ENCODE results near the gene HPSE.
"Not testable (repeated sequence)": the region's sequence is repeated elsewhere in the genome, so short reads cannot be mapped to it uniquely, and the experiment has no call there.

Gene HPSE

DNA sequence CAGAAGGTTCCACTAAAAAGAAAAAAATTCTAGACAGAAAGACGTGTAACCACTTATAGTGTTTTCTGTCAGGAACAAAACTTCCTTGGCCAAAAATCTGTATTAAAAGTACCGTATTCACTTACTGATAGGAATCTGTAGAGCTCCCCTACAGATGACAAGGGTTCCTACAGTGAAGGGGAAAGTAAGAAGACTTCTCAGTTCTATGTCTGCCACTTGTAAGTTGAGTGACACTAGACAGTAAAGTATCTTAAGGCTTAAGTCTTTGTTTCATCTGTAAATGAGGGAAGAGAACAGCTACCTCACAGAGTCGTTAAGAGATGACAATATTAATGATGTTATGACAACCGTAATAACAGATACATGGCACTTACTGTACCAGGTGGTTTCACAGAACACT is 53.3 kb downstream of the HPSE start:
- H3K9me3 Mint-ChIP-seq, result no peaks in the 10 kb centered on the region
- H3K27ac Mint-ChIP-seq, result no peak overlapping the region
- H3K27me3 Mint-ChIP-seq, result no peaks in the 10 kb centered on the region
- peaks cover 31% of the 10 kb centered on the region for H3K36me3 Mint-ChIP-seq (ENCODE audit: low read depth)
- peaks cover 56% of the 10 kb centered on the region for H3K4me1 Mint-ChIP-seq (ENCODE audit: low read depth)
- H3K4me3 Mint-ChIP-seq, result peak overlapping the region; percentile 6

DNA sequence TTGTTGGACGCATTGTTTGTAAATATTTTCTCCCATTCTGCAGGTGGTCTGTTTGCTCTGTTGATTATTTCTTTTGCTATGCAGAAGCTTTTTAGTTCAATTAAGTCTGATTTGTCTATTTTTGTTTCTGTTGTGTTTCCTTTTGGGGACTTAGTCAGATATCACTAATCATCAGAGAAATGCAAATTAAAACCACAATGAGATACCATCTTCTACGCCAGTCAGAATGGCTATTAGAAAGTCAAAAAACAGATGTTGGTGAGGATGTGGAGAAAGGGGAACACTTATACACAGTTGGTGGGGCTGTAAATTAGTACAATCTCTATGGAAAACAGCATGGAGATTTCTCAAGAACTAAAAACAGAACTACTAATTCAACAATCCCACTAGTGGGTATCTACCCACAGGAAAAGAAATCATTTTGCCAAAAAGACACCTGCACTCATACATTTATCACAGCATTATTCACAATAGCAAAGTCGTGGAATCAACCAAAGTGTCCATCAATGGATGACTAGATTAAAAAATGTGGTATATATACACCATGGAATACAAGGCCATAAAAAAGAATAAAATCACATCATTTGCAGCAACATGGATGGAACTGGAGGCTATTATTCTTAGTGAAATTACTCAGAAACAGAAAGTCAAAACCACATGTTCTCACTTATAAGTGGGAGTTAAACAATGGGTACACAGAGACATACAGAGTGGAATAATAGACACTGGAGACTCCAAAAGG is 58.2 kb downstream of the HPSE start:
- H3K9me3 Mint-ChIP-seq, result no peaks in the 10 kb centered on the region

DNA sequence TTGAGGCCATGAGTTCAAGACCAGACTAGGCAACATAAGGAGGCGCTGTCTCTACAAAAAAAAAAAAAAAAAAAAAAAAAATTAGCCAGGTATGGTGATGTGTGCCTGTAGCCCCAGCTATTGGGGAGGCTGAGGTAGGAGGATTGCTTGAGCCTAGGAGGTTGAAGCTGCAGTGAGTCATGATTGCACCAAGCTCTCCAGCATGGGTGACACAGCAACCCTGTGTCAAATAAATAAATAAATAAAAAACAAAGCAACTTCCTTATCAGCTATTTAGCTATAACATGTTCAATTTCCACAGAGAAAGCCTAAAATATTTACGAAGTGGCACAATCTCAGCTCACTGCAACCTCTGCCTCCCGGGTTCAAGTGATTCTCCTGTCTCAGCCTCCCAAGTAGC is 60.7 kb downstream of the HPSE start:
- Mint-ChIP-seq H3K4me1 (ENCODE audit: low read depth) (peaks cover 22% of the 10 kb centered on the region), H3K36me3 (ENCODE audit: low read depth) (peaks cover 69% of the 10 kb centered on the region)
- not testable (repeated sequence) for H3K27me3 Mint-ChIP-seq, H3K4me3 Mint-ChIP-seq, H3K27ac Mint-ChIP-seq, H3K9me3 Mint-ChIP-seq

More for the DNA sequence above, 58.2 kb downstream of the HPSE start:
- no peaks in the 10 kb centered on the region for H3K27me3 Mint-ChIP-seq
- peak overlapping the region; percentile 70 for H3K27ac Mint-ChIP-seq
- no peak overlapping the region for H3K4me3 Mint-ChIP-seq
- H3K36me3 Mint-ChIP-seq (ENCODE audit: low read depth), result peaks cover 55% of the 10 kb centered on the region
- H3K4me1 Mint-ChIP-seq (ENCODE audit: low read depth), result peaks cover 28% of the 10 kb centered on the region

DNA sequence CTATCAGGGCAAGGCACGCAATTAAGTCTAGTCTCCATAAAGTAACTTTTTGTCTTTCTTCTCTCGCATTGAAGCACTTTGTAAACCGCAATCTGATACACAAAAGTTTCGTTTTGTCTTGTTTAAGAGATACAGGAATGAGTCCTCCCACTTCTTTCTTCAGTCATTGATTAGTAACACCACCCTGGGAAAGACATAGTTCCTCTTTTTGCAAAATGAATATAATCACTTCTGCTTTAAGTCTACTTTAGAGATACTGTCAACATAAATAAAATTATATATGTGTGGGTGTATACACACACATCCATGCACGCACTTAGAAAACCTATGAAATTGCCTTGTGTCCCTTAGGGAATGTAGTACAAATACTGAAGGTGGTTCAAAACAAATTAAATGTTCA is 61.7 kb downstream of the HPSE start:
- Mint-ChIP-seq H3K9me3 (no peaks in the 10 kb centered on the region), H3K4me1 (ENCODE audit: low read depth) (peaks cover 30% of the 10 kb centered on the region), H3K27me3 (no peaks in the 10 kb centered on the region), H3K27ac (no peak overlapping the region), H3K36me3 (ENCODE audit: low read depth) (peaks cover 67% of the 10 kb centered on the region), H3K4me3 (no peak overlapping the region)

DNA sequence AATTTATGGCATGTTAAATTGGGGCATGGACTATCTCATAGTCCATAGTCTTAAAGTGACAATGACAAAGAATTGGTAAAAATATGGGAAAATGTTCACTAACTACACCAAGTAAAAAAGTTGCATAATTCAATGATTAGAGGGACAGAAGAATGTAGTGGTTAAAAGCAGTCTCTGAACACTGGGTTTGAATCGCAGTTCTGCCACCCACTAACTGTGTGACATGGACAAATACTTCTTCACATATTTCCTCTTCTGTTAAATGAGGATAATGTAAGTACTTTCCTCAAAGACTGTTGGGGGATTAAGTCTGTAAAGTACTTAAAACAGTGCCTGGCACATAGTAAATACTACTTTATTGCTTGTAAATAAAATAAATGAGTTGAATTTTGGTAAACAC is 65.4 kb downstream of the HPSE start:
- H3K4me3 Mint-ChIP-seq, result no peak overlapping the region
- H3K27me3 Mint-ChIP-seq, result no peaks in the 10 kb centered on the region
- peaks cover 25% of the 10 kb centered on the region for H3K4me1 Mint-ChIP-seq (ENCODE audit: low read depth)
- H3K27ac Mint-ChIP-seq, result no peak overlapping the region
- H3K36me3 Mint-ChIP-seq (ENCODE audit: low read depth), result peaks cover 66% of the 10 kb centered on the region
- no peaks in the 10 kb centered on the region for H3K9me3 Mint-ChIP-seq

DNA sequence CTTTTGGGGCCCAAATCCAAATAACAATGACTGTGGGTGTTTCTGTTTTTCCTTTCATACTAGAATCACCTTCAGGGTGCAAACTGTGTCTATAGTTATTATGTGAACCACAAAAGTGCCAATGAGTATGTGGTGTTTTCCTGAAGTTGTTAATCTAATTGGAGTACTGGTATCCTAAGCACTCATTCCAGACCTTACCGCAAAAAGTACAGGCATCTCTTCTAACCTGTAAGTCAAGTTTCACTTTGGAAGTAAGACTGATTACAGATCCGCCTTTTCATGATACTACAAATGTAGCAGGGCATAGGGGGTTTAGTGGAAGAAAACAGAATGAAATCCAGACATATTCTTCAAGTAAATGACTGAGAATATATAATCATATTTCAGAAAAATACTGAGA is 66.2 kb downstream of the HPSE start:
- Mint-ChIP-seq H3K9me3 (no peaks in the 10 kb centered on the region), H3K4me3 (no peak overlapping the region), H3K4me1 (ENCODE audit: low read depth) (peaks cover 23% of the 10 kb centered on the region), H3K27me3 (no peaks in the 10 kb centered on the region), H3K27ac (peak overlapping the region; percentile 37), H3K36me3 (ENCODE audit: low read depth) (peaks cover 65% of the 10 kb centered on the region)

DNA sequence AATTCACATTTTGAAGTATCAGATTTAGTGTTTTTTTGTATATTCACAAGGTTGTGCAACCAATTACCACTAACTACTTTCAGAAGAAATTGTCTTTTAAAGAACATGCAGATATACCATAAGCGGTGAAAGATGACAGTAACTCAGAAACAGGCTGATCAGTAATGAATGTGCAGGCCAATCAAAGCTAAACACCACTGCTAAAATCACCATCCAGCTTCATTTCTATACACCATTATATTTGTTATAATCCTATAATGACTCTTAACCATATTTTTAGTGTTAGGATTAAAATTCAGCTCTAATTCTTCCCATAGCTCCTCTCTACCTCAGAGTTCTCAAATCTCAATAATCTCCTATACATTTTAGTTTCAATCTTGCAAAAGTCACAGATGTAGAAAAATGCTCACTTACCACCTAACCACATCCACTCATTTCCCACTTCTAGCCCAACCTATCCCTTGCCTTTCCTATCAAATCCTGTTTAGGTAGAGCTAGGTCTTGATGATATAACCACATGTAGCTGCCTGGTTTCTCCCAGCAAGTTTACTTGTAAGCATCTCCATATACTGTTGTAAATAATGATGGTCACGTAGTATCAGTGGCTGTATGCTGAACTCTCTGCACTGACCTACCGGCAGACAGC is 66.7 kb downstream of the HPSE start:
- no peaks in the 10 kb centered on the region for H3K27me3 Mint-ChIP-seq
- H3K4me3 Mint-ChIP-seq, result no peak overlapping the region
- H3K9me3 Mint-ChIP-seq, result no peaks in the 10 kb centered on the region
- peaks cover 67% of the 10 kb centered on the region for H3K36me3 Mint-ChIP-seq (ENCODE audit: low read depth)
- peak overlapping the region; percentile 37 for H3K27ac Mint-ChIP-seq
- peaks cover 18% of the 10 kb centered on the region for H3K4me1 Mint-ChIP-seq (ENCODE audit: low read depth)

DNA sequence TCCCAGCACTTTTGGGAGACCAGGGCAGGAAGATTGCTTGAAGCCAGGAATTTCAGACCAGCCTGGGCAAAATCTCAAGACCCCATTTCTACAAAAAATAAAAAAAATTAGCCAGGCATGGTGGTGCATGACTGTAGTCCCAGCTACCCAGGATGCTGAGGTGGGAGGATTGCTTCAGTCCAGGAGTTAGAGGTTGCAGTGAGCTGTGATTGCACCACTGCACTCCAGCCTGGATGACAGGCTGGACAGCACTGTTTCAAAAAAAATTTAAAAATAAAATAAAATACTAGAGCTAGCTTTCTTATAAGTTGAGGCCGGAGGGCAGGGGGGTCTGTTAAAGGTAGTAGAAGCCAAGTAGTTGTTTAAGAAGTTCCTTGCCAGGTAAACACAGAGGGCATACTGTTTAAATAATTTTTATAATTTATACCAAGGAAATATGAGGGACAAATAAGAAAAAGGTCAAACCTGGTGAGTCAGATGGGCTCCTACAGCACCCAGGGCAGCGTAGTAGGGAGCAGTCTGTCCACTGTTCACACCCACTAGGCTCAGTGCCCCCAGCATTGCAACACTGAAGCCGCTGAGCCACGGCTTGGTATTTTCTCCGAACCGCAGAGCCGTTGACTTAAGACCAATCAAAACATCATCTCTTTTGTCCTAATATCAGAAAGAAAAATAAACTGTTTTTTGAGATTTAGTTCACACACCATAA is 67.4 kb downstream of the HPSE start:
- Mint-ChIP-seq H3K36me3 (ENCODE audit: low read depth) (peaks cover 64% of the 10 kb centered on the region), H3K9me3 (no peaks in the 10 kb centered on the region), H3K4me3 (no peak overlapping the region), H3K4me1 (ENCODE audit: low read depth) (peaks cover 18% of the 10 kb centered on the region), H3K27me3 (no peaks in the 10 kb centered on the region), H3K27ac (no peak overlapping the region)

DNA sequence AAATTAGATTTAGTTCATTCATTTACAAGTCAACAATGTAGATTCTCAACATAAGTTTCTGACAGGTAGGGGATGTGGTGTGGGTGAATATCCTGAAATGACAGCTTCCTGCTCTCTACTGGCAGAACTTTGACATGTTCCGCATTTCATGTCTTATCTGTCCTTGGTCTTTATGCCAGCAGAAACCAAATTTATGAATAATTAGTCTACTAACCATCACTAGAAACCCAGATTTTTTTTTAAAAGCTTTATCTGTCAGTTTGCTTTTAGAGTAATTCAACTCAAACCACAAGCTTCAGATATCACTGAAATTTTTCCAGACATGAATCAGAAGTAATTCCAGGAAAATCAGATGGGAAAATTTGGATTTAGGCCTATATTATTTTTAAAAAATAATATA is 68.0 kb downstream of the HPSE start:
- no peaks in the 10 kb centered on the region for H3K9me3 Mint-ChIP-seq
- H3K36me3 Mint-ChIP-seq (ENCODE audit: low read depth), result peaks cover 64% of the 10 kb centered on the region
- H3K4me3 Mint-ChIP-seq, result no peak overlapping the region
- no peak overlapping the region for H3K27ac Mint-ChIP-seq
- H3K4me1 Mint-ChIP-seq (ENCODE audit: low read depth), result peaks cover 18% of the 10 kb centered on the region
- no peaks in the 10 kb centered on the region for H3K27me3 Mint-ChIP-seq

DNA sequence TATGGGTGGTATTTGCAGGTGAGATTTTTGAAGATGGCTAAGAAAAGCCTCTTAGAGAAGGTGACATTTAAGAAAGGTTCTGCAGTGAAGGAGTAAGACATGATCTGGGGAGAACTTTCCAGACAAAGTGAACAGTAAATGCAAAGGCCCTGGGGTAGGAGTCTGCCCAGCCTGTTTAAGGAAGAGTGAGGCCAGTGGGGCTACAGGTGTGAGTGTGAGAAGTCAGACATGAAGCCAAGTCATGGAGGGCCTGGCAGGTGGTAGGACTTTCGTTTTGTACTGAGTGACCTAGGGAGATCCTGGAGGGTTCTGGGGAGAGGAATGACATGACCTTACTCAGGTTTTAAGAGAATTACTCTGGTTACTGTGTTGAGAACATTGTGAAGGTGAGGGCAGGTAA is 71.5 kb downstream of the HPSE start:
- Mint-ChIP-seq H3K27ac (no peak overlapping the region), H3K27me3 (no peaks in the 10 kb centered on the region), H3K4me3 (no peak overlapping the region), H3K9me3 (no peaks in the 10 kb centered on the region), H3K4me1 (ENCODE audit: low read depth) (peaks cover 23% of the 10 kb centered on the region), H3K36me3 (ENCODE audit: low read depth) (peaks cover 58% of the 10 kb centered on the region)

DNA sequence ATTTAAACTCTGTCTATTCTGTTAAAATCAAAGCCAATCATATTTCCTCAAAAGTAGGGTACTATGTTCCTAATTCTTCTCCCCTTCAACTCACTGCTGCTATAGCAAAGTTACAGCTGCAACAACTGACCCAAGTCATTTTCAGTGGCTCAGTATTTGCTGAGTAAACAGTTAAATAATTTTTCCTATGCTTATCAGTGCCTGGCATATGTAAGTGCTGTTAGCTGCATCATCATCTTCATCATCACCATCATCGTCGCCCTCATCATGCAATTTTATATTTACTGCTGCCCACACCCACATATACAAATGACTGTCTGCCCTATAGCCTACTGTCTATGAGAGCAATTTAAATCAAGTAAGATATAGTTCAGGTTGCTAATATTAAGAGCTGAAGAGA is 72.0 kb downstream of the HPSE start:
- Mint-ChIP-seq H3K9me3 (no peaks in the 10 kb centered on the region), H3K27ac (no peak overlapping the region), H3K4me3 (no peak overlapping the region), H3K36me3 (ENCODE audit: low read depth) (peaks cover 58% of the 10 kb centered on the region), H3K27me3 (no peaks in the 10 kb centered on the region), H3K4me1 (ENCODE audit: low read depth) (peaks cover 22% of the 10 kb centered on the region)

DNA sequence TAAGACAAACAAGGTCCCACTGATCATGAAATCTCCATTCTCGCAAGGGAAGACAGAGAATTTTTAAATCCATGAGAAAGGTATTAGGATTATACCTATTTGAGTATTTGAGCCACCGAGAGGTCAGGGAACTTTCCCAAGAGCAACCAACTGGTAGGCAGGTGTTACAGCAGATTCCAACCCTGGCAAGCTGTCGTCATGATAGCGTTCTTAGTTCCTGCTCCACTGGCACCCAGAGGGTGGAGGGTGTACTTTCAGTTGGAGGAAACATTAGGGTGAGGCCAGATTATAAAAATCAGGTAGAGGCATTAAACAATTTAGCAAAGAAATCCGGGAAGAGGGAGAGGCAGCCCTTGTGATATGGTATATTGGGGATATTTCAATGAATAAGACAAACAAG is 73.3 kb downstream of the HPSE start:
- Mint-ChIP-seq H3K36me3 (ENCODE audit: low read depth) (peaks cover 54% of the 10 kb centered on the region), H3K9me3 (no peaks in the 10 kb centered on the region), H3K27ac (no peak overlapping the region), H3K4me3 (no peak overlapping the region), H3K27me3 (no peaks in the 10 kb centered on the region), H3K4me1 (ENCODE audit: low read depth) (peaks cover 24% of the 10 kb centered on the region)

DNA sequence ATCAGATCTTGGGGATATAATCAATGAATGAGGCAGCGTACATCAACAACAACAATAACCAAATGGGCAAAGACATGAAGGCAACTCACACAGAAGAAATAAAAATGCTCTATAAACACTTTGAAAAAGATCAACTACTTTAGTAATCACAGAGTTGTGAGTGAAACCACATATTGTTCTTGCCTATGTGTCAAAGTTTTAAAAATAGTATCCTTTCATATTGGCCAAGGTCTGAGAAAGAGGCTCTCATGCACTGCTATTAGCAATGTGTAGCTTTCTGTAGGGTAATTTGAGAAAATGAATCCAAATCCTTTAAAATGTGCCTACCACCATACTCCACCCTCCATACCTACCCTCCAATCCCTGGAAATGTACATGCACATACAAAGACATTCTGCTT is 75.1 kb downstream of the HPSE start:
- Mint-ChIP-seq H3K27ac (no peak overlapping the region), H3K4me1 (ENCODE audit: low read depth) (peaks cover 26% of the 10 kb centered on the region), H3K4me3 (no peak overlapping the region), H3K9me3 (no peaks in the 10 kb centered on the region), H3K36me3 (ENCODE audit: low read depth) (peaks cover 40% of the 10 kb centered on the region), H3K27me3 (no peaks in the 10 kb centered on the region)

DNA sequence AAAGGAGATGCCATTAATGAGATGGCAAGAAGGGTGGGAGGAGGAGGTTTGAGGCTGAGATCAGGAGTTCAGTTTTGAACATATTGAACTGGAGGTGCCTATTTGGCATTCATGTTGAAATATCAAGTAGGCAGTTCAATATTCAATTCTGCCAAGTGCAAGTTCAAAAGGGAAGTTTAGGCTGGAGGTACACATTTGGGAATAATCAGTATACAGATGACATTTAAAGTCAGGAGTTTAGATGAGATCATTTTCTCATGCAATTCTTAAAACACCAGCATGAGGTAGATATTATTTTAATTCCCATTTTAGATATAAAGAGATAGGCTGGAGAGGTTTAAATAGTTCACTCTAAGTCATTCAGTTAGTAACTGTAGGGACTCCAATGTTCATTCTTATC is 76.2 kb downstream of the HPSE start:
- H3K4me3 Mint-ChIP-seq, result no peak overlapping the region

DNA sequence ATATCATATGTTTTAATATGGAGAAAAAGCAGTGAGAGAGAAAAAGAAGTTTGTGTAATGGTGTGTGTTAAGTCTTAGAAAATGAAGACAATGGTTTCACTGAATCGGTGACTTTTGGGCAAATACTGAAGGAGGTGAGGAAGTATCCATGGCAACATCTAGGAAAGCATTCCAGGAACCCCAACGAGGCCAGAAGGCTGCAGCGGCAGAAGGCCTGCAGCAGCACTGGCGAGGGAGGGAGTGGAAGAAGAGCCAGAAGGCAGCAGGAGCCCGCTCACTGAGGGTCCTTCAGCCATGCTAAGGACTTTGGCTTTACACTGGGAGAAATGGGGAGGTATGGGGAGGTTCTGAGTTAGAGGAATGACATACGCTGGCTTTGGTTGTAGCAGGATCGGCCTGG is 76.8 kb downstream of the HPSE start:
- peaks cover 32% of the 10 kb centered on the region for H3K36me3 Mint-ChIP-seq (ENCODE audit: low read depth)
- H3K27me3 Mint-ChIP-seq, result no peaks in the 10 kb centered on the region
- no peaks in the 10 kb centered on the region for H3K9me3 Mint-ChIP-seq
- H3K4me3 Mint-ChIP-seq, result no peak overlapping the region
- H3K27ac Mint-ChIP-seq, result no peak overlapping the region
- peaks cover 34% of the 10 kb centered on the region for H3K4me1 Mint-ChIP-seq (ENCODE audit: low read depth)

More for the DNA sequence above, 76.2 kb downstream of the HPSE start:
- H3K36me3 Mint-ChIP-seq (ENCODE audit: low read depth), result peaks cover 39% of the 10 kb centered on the region
- H3K27ac Mint-ChIP-seq, result no peak overlapping the region
- H3K27me3 Mint-ChIP-seq, result no peaks in the 10 kb centered on the region
- peaks cover 27% of the 10 kb centered on the region for H3K4me1 Mint-ChIP-seq (ENCODE audit: low read depth)
- no peaks in the 10 kb centered on the region for H3K9me3 Mint-ChIP-seq
